NCI-H82 (cell line): ENCODE results near the gene RUFY4.
"Not testable (repeated sequence)": the region's sequence is repeated elsewhere in the genome, so short reads cannot be mapped to it uniquely, and the experiment has no call there.

ENCODE experiments used
- DNase-seq: peaks from one replicate; lab custom pipeline; 2025; lab: John Stamatoyannopoulos, UW

Gene RUFY4

GRCh38 chr2:218089259-218089658 lies 20.2 kb downstream of the RUFY4 start:
- DNase-seq: no peak

DNA sequence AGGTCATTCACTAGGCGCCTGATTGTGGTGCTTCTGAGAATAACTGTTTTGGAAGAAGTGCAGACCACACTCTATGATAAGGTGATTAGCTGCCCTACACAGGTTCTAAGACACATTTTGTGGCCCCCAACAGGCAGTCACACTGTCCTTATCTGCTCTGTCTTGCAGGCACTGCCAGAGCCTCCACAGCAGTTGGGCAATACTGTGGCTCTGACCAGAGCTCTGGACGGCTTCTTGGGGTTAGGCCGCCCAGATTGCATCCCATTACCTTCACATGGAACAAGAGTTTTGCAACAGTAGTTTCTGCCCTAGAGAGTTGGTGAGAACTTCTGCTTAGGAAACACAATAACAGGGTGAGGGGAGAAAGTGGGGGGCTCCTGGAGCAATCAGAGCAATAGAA lies 22.7 kb downstream of the RUFY4 start:
- DNase-seq: no peak

DNA sequence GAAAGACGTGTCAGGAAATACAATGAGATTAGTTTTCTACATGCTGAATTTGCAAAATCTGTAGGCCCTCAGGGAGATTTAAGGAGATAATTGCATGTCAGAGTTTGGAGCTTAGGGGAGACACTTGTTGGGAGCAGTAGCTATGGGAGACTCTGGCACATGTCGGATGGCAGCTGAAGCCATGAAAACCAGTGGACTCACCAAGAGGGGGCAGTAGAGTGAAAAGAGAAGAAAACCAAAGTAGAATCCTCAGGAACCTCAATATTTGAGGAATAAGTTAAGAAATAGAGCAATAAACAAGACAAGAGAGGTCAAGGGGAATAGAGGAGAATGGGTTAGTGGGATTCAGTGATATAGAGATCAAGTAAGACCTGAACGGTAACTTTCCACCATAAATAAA lies 24.8 kb downstream of the RUFY4 start:
- DNase-seq: peak; percentile 13

GRCh38 chr2:218095853-218096252 lies 26.8 kb downstream of the RUFY4 start:
- DNase-seq: no peak

DNA sequence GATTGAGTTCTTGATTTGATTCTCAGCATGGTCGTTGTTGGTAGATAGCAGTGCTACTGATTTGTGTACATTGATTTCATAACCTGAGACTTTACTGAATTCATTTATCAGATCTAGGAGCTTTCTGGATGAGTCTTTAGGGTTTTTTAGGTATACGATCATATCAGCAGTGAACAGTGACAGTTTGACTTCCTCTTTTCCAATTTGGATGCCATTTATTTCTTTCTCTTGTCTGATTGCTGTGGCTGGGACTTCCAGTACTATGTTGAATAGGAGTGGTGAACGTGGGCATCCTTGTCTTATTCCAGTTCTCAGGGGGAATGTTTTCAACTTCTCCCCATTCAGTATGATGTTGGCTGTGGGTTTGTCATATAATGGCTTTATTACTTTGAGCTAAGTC lies 28.9 kb downstream of the RUFY4 start:
- DNase-seq: no peak

- DNase-seq: not testable (repeated sequence)
Observed at GRCh38 chr2:218108834-218109233, 39.8 kb downstream of the RUFY4 start.

DNA sequence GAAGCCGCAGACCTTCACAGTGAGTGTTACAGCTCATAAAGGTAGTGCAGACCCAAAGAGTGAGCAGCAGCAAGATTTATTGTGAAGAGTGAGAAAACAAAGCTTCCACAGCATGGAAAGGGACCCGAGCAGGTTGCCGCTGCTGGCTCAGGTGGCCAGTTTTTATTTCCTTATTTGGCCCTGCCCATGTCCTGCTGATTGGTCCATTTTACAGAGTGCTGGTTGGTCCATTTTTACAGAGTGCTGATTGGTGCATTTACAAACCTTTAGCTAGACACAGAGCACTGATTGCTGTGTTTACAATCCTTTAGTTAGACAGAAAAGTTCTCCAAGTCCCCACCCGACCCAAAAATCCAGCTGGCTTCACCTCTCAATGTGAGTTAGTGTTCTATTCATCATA lies 52.7 kb downstream of the RUFY4 start:
- not testable (repeated sequence) for DNase-seq

DNA sequence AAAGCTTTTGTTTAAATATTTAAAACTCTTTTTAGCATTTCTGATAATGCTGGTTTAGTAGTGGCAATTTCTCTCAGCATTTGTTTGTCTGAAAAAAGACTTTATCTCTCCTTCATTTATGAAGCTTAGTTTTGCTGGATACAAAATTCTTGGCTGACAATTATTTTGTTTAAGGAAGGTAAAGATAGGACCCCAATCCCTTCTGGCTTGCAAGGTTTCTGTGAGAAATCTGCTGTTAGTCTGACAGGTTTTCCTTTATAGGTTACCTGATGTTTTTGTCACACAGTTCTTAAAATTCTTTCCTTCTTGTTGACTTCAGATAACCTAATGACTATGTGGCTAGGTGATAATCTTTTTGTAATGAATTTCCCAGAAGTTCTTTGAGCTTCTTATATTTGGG lies 53.2 kb downstream of the RUFY4 start:
- not testable (repeated sequence) for DNase-seq

GRCh38 chr2:218123986-218124385 lies 54.9 kb downstream of the RUFY4 start:
- DNase-seq: no peak

- no peak for DNase-seq
Observed at GRCh38 chr2:218125095-218125494, 56.0 kb downstream of the RUFY4 start.

GRCh38 chr2:218125626-218126080 lies 56.6 kb downstream of the RUFY4 start, which contains the start of gene CXCR2:
TSS of gene CXCR2 (plus strand) at chr2:218126028. CDS start at chr2:218134802, 8,774 bp downstream.
- DNase-seq: no peak

DNA sequence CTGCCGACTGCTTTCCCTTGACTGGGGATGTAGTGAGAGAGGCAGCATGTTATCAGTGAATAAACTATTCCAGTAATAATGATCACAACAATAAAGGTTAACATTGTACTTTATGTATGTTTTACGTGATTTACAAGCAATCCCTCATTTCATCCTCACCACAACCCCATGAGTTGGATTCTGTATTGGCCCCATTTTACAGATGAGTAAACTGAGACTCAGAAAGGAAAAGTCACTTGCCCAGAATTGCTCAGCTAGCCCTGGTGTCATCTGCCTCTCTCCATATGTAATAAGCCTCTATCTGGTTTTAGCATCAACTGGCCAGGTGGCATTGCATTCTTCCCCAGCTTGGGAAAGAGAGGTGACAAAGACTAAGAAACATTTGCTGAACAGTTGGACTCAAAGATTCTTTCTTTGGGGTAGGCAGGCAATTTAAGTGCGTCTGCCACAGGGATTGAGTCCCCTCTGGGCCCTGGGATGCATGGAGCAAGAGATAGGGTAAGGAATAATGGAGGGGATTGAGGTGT lies 58.9 kb downstream of the RUFY4 start:
- DNase-seq: no peak

- DNase-seq: no peak
Observed at GRCh38 chr2:218128781-218129457, 59.9 kb downstream of the RUFY4 start.

- DNase-seq: no peak
Observed at GRCh38 chr2:218129458-218130135, 60.5 kb downstream of the RUFY4 start.

GRCh38 chr2:218130377-218130776 lies 61.3 kb downstream of the RUFY4 start:
- DNase-seq: no peak

- DNase-seq: no peak
Observed at GRCh38 chr2:218130822-218131221, 61.8 kb downstream of the RUFY4 start.

DNA sequence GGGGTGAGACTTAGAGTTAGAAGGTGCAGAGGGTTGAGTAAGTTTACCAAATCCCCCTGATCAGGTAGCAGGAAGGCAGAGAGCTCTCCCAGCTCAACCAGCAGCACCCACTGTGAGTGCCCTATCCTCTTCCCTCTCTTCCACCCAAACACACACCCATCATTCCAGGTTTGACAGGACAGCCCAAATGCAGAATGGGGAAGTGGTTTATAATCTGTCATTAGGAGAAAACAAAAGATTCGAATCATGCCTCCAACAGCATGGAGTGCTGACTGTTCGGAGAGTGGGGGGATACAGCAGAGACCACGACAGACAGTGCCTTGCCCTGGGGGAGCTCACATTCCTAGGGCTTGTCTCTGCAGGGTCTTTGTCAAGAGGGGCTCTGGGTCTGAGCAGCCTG lies 68.5 kb downstream of the RUFY4 start:
- no peak for DNase-seq

- no peak for DNase-seq
Observed at GRCh38 chr2:218138047-218138446, 69.0 kb downstream of the RUFY4 start.
